Natural killer cell (primary cell): ENCODE data around the gene PRDX5. TPM values are rescaled to one million over a fixed set of nuclear protein-coding genes. Genes with fewer than 3 reads are reported as not detected.

Source experiments
- ATAC-seq, 3 donors: fragments of 150-1000 bp in 2 of 3; fragments of 200-7000 bp in 1 of 3; cut with Tn5 transposase; 1 replicate in 1 of 3; 2 replicates in 2 of 3; pipeline ENCODE4 v1.10.0; 2021; ENCODE audit warnings: mild to moderate bottlenecking in 2 of 3, moderate library complexity in 2 of 3
- DNase-seq, 2 donors: peaks; one replicate each; pipeline versions ENCODE4 v3.0.0 to v3.0.0-alpha.2; 2013 to 2021; ENCODE audit warnings: mixed read lengths in 1 of 2
- H3K27ac ChIP-seq: one replicate; pipeline ENCODE4 v1.5.1; 2013; ENCODE audit warnings: mild to moderate bottlenecking, low read length
- H3K27me3 ChIP-seq: one replicate; pipeline ENCODE4 v1.6.1; 2013; ENCODE audit warnings: low read length; ENCODE audit not compliant: control insufficient read depth, insufficient read depth
- H3K36me3 ChIP-seq: one replicate; pipeline ENCODE4 v1.6.1; 2013; ENCODE audit warnings: low read length; ENCODE audit not compliant: control insufficient read depth, insufficient read depth
- H3K4me1 ChIP-seq: one replicate; pipeline ENCODE4 v1.6.1; 2013; ENCODE audit warnings: low read length; ENCODE audit not compliant: control insufficient read depth, insufficient read depth
- H3K4me3 ChIP-seq: one replicate; pipeline ENCODE4 v1.5.1; 2013; ENCODE audit warnings: low read length
- H3K9me3 ChIP-seq: one replicate; pipeline ENCODE4 v1.6.1; 2013; ENCODE audit warnings: low read length; ENCODE audit not compliant: control insufficient read depth, insufficient read depth
- H3K27ac Mint-ChIP-seq, 2 donors: one replicate each; pipeline ENCODE4 v1.8.0; 2022; ENCODE audit warnings: mild to moderate bottlenecking in 2 of 2, mixed read lengths in 2 of 2, moderate library complexity in 1 of 2
- H3K27me3 Mint-ChIP-seq, 2 donors: one replicate each; pipeline ENCODE4 v1.8.0; 2022; ENCODE audit warnings: low read depth in 2 of 2, mixed read lengths in 2 of 2
- H3K36me3 Mint-ChIP-seq: one replicate; pipeline ENCODE4 v1.8.0; 2022; ENCODE audit warnings: mixed read lengths
- H3K4me1 Mint-ChIP-seq, 2 donors: one replicate each; pipeline ENCODE4 v1.8.0; 2022; ENCODE audit warnings: mixed read lengths in 2 of 2
- H3K4me3 Mint-ChIP-seq: one replicate; pipeline ENCODE4 v1.8.0; 2022; ENCODE audit warnings: mild to moderate bottlenecking, moderate library complexity, mixed read lengths
- H3K9me3 Mint-ChIP-seq, 2 donors: one replicate each; pipeline ENCODE4 v1.8.0; 2022; ENCODE audit warnings: mixed read lengths in 2 of 2
- CTCF ChIP-seq: fragments of 200-600 bp; IDR thresholded peaks from one replicate; pipeline ENCODE4 v1.8.0; 2022; ENCODE audit warnings: antibody characterized with exemption
- WGBS: methylation state at CpG from one replicate; pipeline ENCODE4 v1.1.7; 2013; ENCODE audit warnings: missing lambda C conversion rate; ENCODE audit not compliant: insufficient coverage; 5-methylcytosine and 5-hydroxymethylcytosine counted together
- intact Hi-C: fragments of 100-400 bp; cut with micrococcal nuclease; formaldehyde crosslinking; loops from one replicate; pipeline ENCODE4 v1.14.2; 2022
- total RNA-seq, 4 donors: library from RNA; stranded (reverse); fragments of 120-200 nt in 1 of 4; gene quantifications; one replicate each; pipeline versions ENCODE4 v1.2.3 to v1.2.4, GENCODE V29; 2013 to 2022

PRDX5 gene
- total RNA-seq, 3 donors from 2014 or later (not counting 1 experiment from before 2014, with no cell fraction given): 85.9 to 104 (median 88.8) TPM

- Histone ChIP-seq H3K4me1 (peaks cover 14% of the 10 kb centered on the region), H3K9me3 (no peaks in the 10 kb centered on the region), H3K27me3 (no peaks in the 10 kb centered on the region), H3K27ac (no peak overlapping the region), H3K4me3 (no peak overlapping the region), H3K36me3 (peaks cover 56% of the 10 kb centered on the region)
- Mint-ChIP-seq H3K27ac (no peak overlapping the region), H3K9me3 (no peaks in the 10 kb centered on the region), H3K4me1 (peaks cover 4 to 12% of the 10 kb centered on the region in 2 donors), H3K36me3 (peaks cover 7% of the 10 kb centered on the region), H3K4me3 (no peak overlapping the region), H3K27me3 (no peaks in the 10 kb centered on the region)
- DNase-seq (no peak), ATAC-seq (no peak)
- WGBS: 86% methylated on average over 2 of the region's 4 CpGs
- TF ChIP-seq CTCF: no peak
- intact Hi-C loops: no loop called here
Observed at GRCh38 chr11:64364911-64365310, 47.0 kb downstream of the PRDX5 start.

GRCh38 chr11:64366751-64367150 is 48.8 kb downstream of the PRDX5 start:
- H3K27ac ChIP-seq: no peak overlapping the region
- no peak overlapping the region for H3K4me3 Mint-ChIP-seq
- no peaks in the 10 kb centered on the region for H3K27me3 ChIP-seq
- H3K4me3 ChIP-seq: no peak overlapping the region
- H3K27me3 Mint-ChIP-seq: no peaks in the 10 kb centered on the region
- H3K9me3 Mint-ChIP-seq: no peaks in the 10 kb centered on the region
- peaks cover 51% of the 10 kb centered on the region for H3K36me3 ChIP-seq
- H3K9me3 ChIP-seq: no peaks in the 10 kb centered on the region
- ATAC-seq (no peak), DNase-seq (no peak)
- no CpG with 5 or more reads among the region's 1 CpG for WGBS
- peaks cover 7% of the 10 kb centered on the region for H3K36me3 Mint-ChIP-seq
- no peak for TF ChIP-seq CTCF
- no peaks in the 10 kb centered on the region for H3K4me1 ChIP-seq
- H3K27ac Mint-ChIP-seq: no peak overlapping the region
- H3K4me1 Mint-ChIP-seq: peaks cover 0 to 5% of the 10 kb centered on the region in 2 donors
- intact Hi-C loops: no loop called here

- peaks cover 44% of the 10 kb centered on the region for H3K36me3 ChIP-seq
- H3K27me3 Mint-ChIP-seq: no peaks in the 10 kb centered on the region
- no peak for TF ChIP-seq CTCF
- H3K27ac ChIP-seq: no peak overlapping the region
- H3K9me3 Mint-ChIP-seq: no peaks in the 10 kb centered on the region
- ATAC-seq (no peak), DNase-seq (no peak)
- H3K36me3 Mint-ChIP-seq: peaks cover 7% of the 10 kb centered on the region
- intact Hi-C loops: no loop called here
- no peak overlapping the region for H3K4me3 ChIP-seq
- WGBS: 97% methylated on average over 46 of the region's 46 CpGs
- peaks cover 0 to 5% of the 10 kb centered on the region in 2 donors for H3K4me1 Mint-ChIP-seq
- no peak overlapping the region for H3K4me3 Mint-ChIP-seq
- H3K27ac Mint-ChIP-seq: no peak overlapping the region
- no peaks in the 10 kb centered on the region for H3K4me1 ChIP-seq
- no peaks in the 10 kb centered on the region for H3K27me3 ChIP-seq
- no peaks in the 10 kb centered on the region for H3K9me3 ChIP-seq
Observed at GRCh38 chr11:64367931-64368672, 50.2 kb downstream of the PRDX5 start.

GRCh38 chr11:64368673-64369074 is 50.8 kb downstream of the PRDX5 start:
- Histone ChIP-seq H3K36me3 (peaks cover 41% of the 10 kb centered on the region), H3K27me3 (no peaks in the 10 kb centered on the region), H3K9me3 (no peaks in the 10 kb centered on the region), H3K4me1 (no peaks in the 10 kb centered on the region), H3K27ac (no peak overlapping the region), H3K4me3 (no peak overlapping the region)
- no peak for TF ChIP-seq CTCF
- Mint-ChIP-seq H3K4me1 (peaks cover 0 to 5% of the 10 kb centered on the region in 2 donors), H3K27ac (no peak overlapping the region), H3K27me3 (no peaks in the 10 kb centered on the region), H3K4me3 (no peak overlapping the region), H3K36me3 (peaks cover 7% of the 10 kb centered on the region), H3K9me3 (no peaks in the 10 kb centered on the region)
- DNase-seq: no peak
- 98% methylated on average over 28 of the region's 28 CpGs for WGBS
- intact Hi-C loops: no loop called here
- ATAC-seq: no peak
